A549 (cell line): ENCODE measurements around the gene NECTIN1. TPM values are rescaled to one million over a fixed set of nuclear protein-coding genes. Genes with fewer than 3 reads are reported as not detected.

Experiments used
- ATAC-seq, 2 experiments: fragments of 200-7000 bp in 1 of 2; fragments of >200 bp in 1 of 2; cut with Nextera tagmentation in 1 of 2; cut with Tn5 transposase in 1 of 2; 3 replicates each; pipeline versions ENCODE4 v1.8.0 to v1.9.1; 2018 to 2020; ENCODE audit warnings: mild to moderate bottlenecking in 1 of 2, moderate library complexity in 1 of 2
- CTCF ChIA-PET: fragments of 300-600 bp; sonication (Branson Sonifier 250); formaldehyde crosslinking; extraction: SDS; loops from one replicate; lab custom pipeline; 2021; ENCODE audit warnings: antibody characterized with exemption, inconsistent platforms; lab: Yijun Ruan, JAX
- POLR2A ChIA-PET: fragments of 350-600 bp; formaldehyde crosslinking; extraction: SDS; loops from one replicate; lab custom pipeline; 2021; ENCODE audit warnings: antibody characterized with exemption, inconsistent platforms; lab: Yijun Ruan, JAX
- DNase-seq, 2 experiments: peaks; one replicate each; pipeline versions ENCODE4 v3.0.0 to v3.0.0-alpha.2; 2011 to 2016; ENCODE audit warnings: low read depth in 1 of 2, low spot score in 1 of 2
- FAIRE-seq: peaks from 2 replicates; lab custom pipeline; 2011; peaks lifted over from hg19 to GRCh38; lab: Jason Lieb, UNC
- H3K27ac ChIP-seq, 2 experiments: fragments of >200 bp; sonication (Bioruptor Twin); formaldehyde crosslinking; 3 replicates each; pipeline ENCODE4 v1.5.1; 2016 to 2017
- H3K4me1 ChIP-seq: fragments of >200 bp; sonication (Bioruptor Twin); formaldehyde crosslinking; 3 replicates; pipeline ENCODE4 v1.6.1; 2016
- H3K4me2 ChIP-seq: fragments of >200 bp; sonication (Bioruptor Twin); formaldehyde crosslinking; 3 replicates; pipeline ENCODE4 v1.6.1; 2016
- H3K4me3 ChIP-seq: fragments of >200 bp; sonication (Bioruptor Twin); formaldehyde crosslinking; 3 replicates; pipeline ENCODE4 v1.5.1; 2016
- H3K9me3 ChIP-seq: fragments of >200 bp; sonication (Bioruptor Twin); formaldehyde crosslinking; 3 replicates; pipeline ENCODE4 v1.6.1; 2016
- BHLHE40 ChIP-seq: IDR thresholded peaks from 2 replicates; pipeline ENCODE4 v1.6.1; 2012; ENCODE audit warnings: low read depth, low read length, inconsistent platforms
- CBX2 ChIP-seq: fragments of 200-600 bp; sonication (generic); IDR thresholded peaks from 2 replicates; pipeline ENCODE4 v1.6.1; 2016; ENCODE audit warnings: low read depth, mild to moderate bottlenecking, borderline replicate concordance
- CBX8 ChIP-seq: fragments of 200-600 bp; sonication (generic); IDR thresholded peaks from 2 replicates; pipeline ENCODE4 v1.6.1; 2016
- CHD2 ChIP-seq: fragments of 150-350 bp; IDR thresholded peaks from 2 replicates; pipeline ENCODE4 v1.6.1; 2014; ENCODE audit warnings: low read length; ENCODE audit not compliant: partially characterized antibody
- EHF ChIP-seq: fragments of 250-450 bp; sonication (Bioruptor Pico); IDR thresholded peaks from 2 replicates; pipeline ENCODE4 v1.5.0; 2020; ENCODE audit warnings: mild to moderate bottlenecking
- EP300 ChIP-seq, 2 experiments: fragments of >200 bp; sonication (Bioruptor Twin); formaldehyde crosslinking; IDR thresholded peaks; 2 replicates in 1 of 2; 3 replicates in 1 of 2; pipeline ENCODE4 v1.6.1; 2016 to 2017
- ESRRA ChIP-seq: fragments of 150-350 bp; IDR thresholded peaks from 2 replicates; pipeline ENCODE4 v1.6.1; 2014; ENCODE audit warnings: mild to moderate bottlenecking, low read length, borderline replicate concordance
- HOXB13 ChIP-seq: fragments of 250-450 bp; sonication (Bioruptor Pico); IDR thresholded peaks from 2 replicates; pipeline ENCODE4 v1.5.0; 2020; ENCODE audit warnings: low read depth, mild to moderate bottlenecking, moderate library complexity
- HOXB5 ChIP-seq: fragments of 250-450 bp; sonication (Bioruptor Pico); IDR thresholded peaks from 2 replicates; pipeline ENCODE4 v1.5.0; 2020; ENCODE audit warnings: mild to moderate bottlenecking, moderate library complexity
- MAFK ChIP-seq: fragments of 450-650 bp; IDR thresholded peaks from 2 replicates; pipeline ENCODE4 v1.6.1; 2014; ENCODE audit not compliant: partially characterized antibody
- MAX ChIP-seq: IDR thresholded peaks from 2 replicates; pipeline ENCODE4 v1.6.1; 2012
- MAZ ChIP-seq: fragments of 150-350 bp; IDR thresholded peaks from 2 replicates; pipeline ENCODE4 v1.6.1; 2014; ENCODE audit warnings: antibody characterized with exemption, low read depth, low read length, borderline replicate concordance
- NFE2L2 ChIP-seq: fragments of 150-350 bp; conservative IDR thresholded peaks from 2 replicates; pipeline ENCODE4 v1.6.1; 2014; ENCODE audit warnings: low read length
- NPAS2 ChIP-seq: fragments of 250-450 bp; sonication (Bioruptor Pico); IDR thresholded peaks from 2 replicates; pipeline ENCODE4 v1.8.0; 2022; ENCODE audit warnings: mild to moderate bottlenecking, moderate library complexity, borderline replicate concordance
- RAD21 ChIP-seq, 2 experiments: fragments of >200 bp in 1 of 2; sonication (Bioruptor Twin) in 1 of 2; formaldehyde crosslinking in 1 of 2; IDR thresholded peaks in 1 of 2; conservative IDR thresholded peaks in 1 of 2; 2 replicates in 1 of 2; 3 replicates in 1 of 2; pipeline ENCODE4 v1.6.1; 2012 to 2018; ENCODE audit warnings: inconsistent platforms in 1 of 2
- RARB ChIP-seq: fragments of 250-450 bp; sonication (Bioruptor Pico); IDR thresholded peaks from 2 replicates; pipeline ENCODE4 v1.8.0; 2021; ENCODE audit warnings: mild to moderate bottlenecking, moderate library complexity
- RCOR1 ChIP-seq: fragments of 150-350 bp; IDR thresholded peaks from 2 replicates; pipeline ENCODE4 v1.6.1; 2014; ENCODE audit warnings: antibody characterized with exemption, low read length, low read depth
- RFX5 ChIP-seq: fragments of 450-650 bp; IDR thresholded peaks from 2 replicates; pipeline ENCODE4 v1.7.1; 2014; ENCODE audit warnings: antibody characterized with exemption, mild to moderate bottlenecking, moderate library complexity
- RNF2 ChIP-seq: fragments of 200-600 bp; sonication (generic); IDR thresholded peaks from 2 replicates; pipeline ENCODE4 v1.6.1; 2016; ENCODE audit warnings: low read depth, mild to moderate bottlenecking, antibody characterized with exemption, moderate library complexity, borderline replicate concordance
- SREBF2 ChIP-seq: fragments of 450-650 bp; IDR thresholded peaks from 2 replicates; pipeline ENCODE4 v1.6.1; 2014; ENCODE audit warnings: mild to moderate bottlenecking, moderate library complexity
- TFCP2L1 ChIP-seq: fragments of 250-450 bp; sonication (Bioruptor Pico); IDR thresholded peaks from 2 replicates; pipeline ENCODE4 v1.5.0; 2021; ENCODE audit warnings: mild to moderate bottlenecking
- TP53 ChIP-seq: fragments of 250-450 bp; sonication (Bioruptor Pico); IDR thresholded peaks from 2 replicates; pipeline ENCODE4 v1.5.0; 2021; ENCODE audit warnings: mild to moderate bottlenecking, moderate library complexity
- ZC3H11A ChIP-seq: fragments of 450-650 bp; IDR thresholded peaks from 2 replicates; pipeline ENCODE4 v1.6.1; 2014; ENCODE audit warnings: antibody characterized with exemption, mild to moderate bottlenecking
- ZFP36 ChIP-seq: fragments of 450-650 bp; IDR thresholded peaks from 2 replicates; pipeline ENCODE4 v1.6.1; 2014; ENCODE audit warnings: borderline replicate concordance; ENCODE audit not compliant: partially characterized antibody
- WGBS: methylation state at CpG from one replicate; pipeline ENCODE4 v1.1.6; 2017; ENCODE audit errors: missing lambda C conversion rate; 5-methylcytosine and 5-hydroxymethylcytosine counted together
- polyA plus RNA-seq, 4 experiments: library from polyadenylated mRNA; depleted of rRNA in 3 of 4; stranded (reverse); fragments of >200 nt; fragmentation: RNase III in 1 of 4; extraction: RNeasy Plus Mini Kit Qiagen cat#74134 plus additional on column Dnase treatment in 1 of 4; gene quantifications; 2 replicates in 3 of 4; 3 replicates in 1 of 4; pipeline ENCODE4 v1.2.3, GENCODE V29; 2011 to 2017
- TF ChIP-seq, protein P1 (sequence below): fragments of 250-450 bp; sonication (Bioruptor Pico); IDR thresholded peaks from 2 replicates; pipeline ENCODE4 v1.5.0; 2020; ENCODE audit warnings: low read depth, mild to moderate bottlenecking, moderate library complexity
- TF ChIP-seq, protein P2 (sequence below): fragments of >200 bp; sonication (Bioruptor Twin); formaldehyde crosslinking; IDR thresholded peaks from 3 replicates; pipeline ENCODE4 v1.5.1; 2016

The NECTIN1 gene
- polyA plus RNA-seq, 2 of the 4 experiments (the other 2 are of a cell fraction): 2.2 to 5.5 TPM

DNA sequence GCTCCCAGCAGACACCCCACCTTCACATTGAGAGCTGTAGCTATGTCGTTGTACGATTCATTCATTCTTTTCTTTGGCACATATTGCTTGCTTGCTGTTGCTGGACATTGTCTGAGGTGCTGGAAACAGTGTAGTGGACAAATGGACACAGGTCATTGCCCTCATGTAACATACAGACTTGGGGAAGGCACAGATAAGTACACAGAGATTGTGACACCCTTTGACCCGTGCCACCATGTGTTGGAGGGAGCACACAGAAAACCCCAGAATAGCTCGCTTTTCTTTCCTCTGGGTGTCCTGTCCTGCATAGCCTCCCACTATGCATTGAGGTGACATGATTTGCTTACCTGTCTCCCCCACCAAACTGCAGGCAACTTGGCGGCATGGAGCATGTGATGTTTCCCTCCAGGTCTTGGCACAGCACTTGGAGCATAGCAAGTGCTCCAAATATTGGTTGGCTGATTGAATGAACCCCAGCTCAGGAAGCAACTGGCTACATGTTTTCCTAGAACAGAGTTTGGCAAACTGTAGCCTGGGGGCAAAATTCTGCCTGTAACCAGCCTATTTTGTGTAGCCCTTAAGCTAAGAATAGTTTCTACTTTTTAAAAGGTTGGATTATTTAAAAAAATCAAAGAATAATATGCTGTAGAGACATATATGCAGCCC is 30.9 kb upstream of the NECTIN1 start:
- Histone ChIP-seq H3K4me2 (0 out of 3 replicates have a peak overlapping the region, but pooled peaks have one; percentile 28), H3K4me3 (no peak overlapping the region), H3K27ac (no peak overlapping the region), H3K9me3 (no peaks in the 10 kb centered on the region), H3K4me1 (peaks cover 9% of the 10 kb centered on the region; the same call in 2 of the 3 replicates)
- 80% methylated on average over 4 of the region's 5 CpGs for WGBS
- POLR2A ChIA-PET: no interaction called here
- DNase-seq (no peak), FAIRE-seq (no peak), ATAC-seq (no peak)
- TF ChIP-seq NPAS2 (CRISPR knock-in tag) (no peak), MAZ (no peak), EP300 (IDR thresholded peaks at IDR 0.05) (no peak), MAX (no peak), EHF (CRISPR knock-in tag) (no peak), BHLHE40 (no peak), RARB (no peak)
- CTCF ChIA-PET: no interaction called here

GRCh38 chr11:119759324-119759723 is 30.3 kb upstream of the NECTIN1 start:
- FAIRE-seq (no peak), DNase-seq (no peak), ATAC-seq (peak; percentile 49 to 55; a peak in 2 of 6 replicates)
- no peak overlapping the region for H3K27ac ChIP-seq
- 43% methylated on average over 7 of the region's 8 CpGs for WGBS
- H3K9me3 ChIP-seq: no peaks in the 10 kb centered on the region
- no peak for TF ChIP-seq TP53 (CRISPR knock-in tag)
- TF ChIP-seq, protein P1, sequence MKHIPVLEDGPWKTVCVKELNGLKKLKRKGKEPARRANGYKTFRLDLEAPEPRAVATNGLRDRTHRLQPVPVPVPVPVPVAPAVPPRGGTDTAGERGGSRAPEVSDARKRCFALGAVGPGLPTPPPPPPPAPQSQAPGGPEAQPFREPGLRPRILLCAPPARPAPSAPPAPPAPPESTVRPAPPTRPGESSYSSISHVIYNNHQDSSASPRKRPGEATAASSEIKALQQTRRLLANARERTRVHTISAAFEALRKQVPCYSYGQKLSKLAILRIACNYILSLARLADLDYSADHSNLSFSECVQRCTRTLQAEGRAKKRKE (CRISPR knock-in tag): no peak
- no peak for TF ChIP-seq RNF2
- TF ChIP-seq ESRRA: no peak
- no peak for TF ChIP-seq RCOR1
- TF ChIP-seq SREBF2: no peak
- no peak for TF ChIP-seq TFCP2L1
- TF ChIP-seq MAX: no peak
- no peak for TF ChIP-seq HOXB13 (CRISPR knock-in tag)
- no peak for TF ChIP-seq ZFP36
- no peak for TF ChIP-seq NFE2L2
- TF ChIP-seq MAFK: no peak
- TF ChIP-seq CHD2: no peak
- no peak for TF ChIP-seq CBX2
- no peak for TF ChIP-seq CBX8
- ChIA-PET CTCF (no interaction called here), POLR2A (no interaction called here)
- 0 out of 3 replicates have a peak overlapping the region, but pooled peaks have one; percentile 28 for H3K4me2 ChIP-seq
- H3K4me3 ChIP-seq: no peak overlapping the region
- H3K4me1 ChIP-seq: peaks cover 9% of the 10 kb centered on the region; the same call in 2 of the 3 replicates

- DNase-seq (no peak), FAIRE-seq (no peak), ATAC-seq (no peak)
- 0% methylated on average over 2 of the region's 2 CpGs for WGBS
- H3K27ac ChIP-seq: no peak overlapping the region
- H3K4me1 ChIP-seq: peaks cover 9% of the 10 kb centered on the region; the same call in 2 of the 3 replicates
- no peak overlapping the region for H3K4me2 ChIP-seq
- ChIA-PET POLR2A (no interaction called here), CTCF (interaction anchor here (1.0 to 1.5 kb wide), 2 partner anchors 12 to 29 kb away, joined by 4 to 5 read pairs; partner anchors contain the start of gene NECTIN1)
- no peak for TF ChIP-seq BHLHE40
- no peak for TF ChIP-seq HOXB5 (CRISPR knock-in tag)
- no peak for TF ChIP-seq ZC3H11A
- no peak for TF ChIP-seq MAX
- TF ChIP-seq, protein P2, sequence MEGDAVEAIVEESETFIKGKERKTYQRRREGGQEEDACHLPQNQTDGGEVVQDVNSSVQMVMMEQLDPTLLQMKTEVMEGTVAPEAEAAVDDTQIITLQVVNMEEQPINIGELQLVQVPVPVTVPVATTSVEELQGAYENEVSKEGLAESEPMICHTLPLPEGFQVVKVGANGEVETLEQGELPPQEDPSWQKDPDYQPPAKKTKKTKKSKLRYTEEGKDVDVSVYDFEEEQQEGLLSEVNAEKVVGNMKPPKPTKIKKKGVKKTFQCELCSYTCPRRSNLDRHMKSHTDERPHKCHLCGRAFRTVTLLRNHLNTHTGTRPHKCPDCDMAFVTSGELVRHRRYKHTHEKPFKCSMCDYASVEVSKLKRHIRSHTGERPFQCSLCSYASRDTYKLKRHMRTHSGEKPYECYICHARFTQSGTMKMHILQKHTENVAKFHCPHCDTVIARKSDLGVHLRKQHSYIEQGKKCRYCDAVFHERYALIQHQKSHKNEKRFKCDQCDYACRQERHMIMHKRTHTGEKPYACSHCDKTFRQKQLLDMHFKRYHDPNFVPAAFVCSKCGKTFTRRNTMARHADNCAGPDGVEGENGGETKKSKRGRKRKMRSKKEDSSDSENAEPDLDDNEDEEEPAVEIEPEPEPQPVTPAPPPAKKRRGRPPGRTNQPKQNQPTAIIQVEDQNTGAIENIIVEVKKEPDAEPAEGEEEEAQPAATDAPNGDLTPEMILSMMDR: no peak
- TF ChIP-seq RNF2: no peak
- TF ChIP-seq RFX5: no peak
- no peak for TF ChIP-seq RAD21 (conservative IDR thresholded peaks at IDR 0.05 in 1 of 2, IDR thresholded peaks at IDR 0.05 in 1 of 2)
- TF ChIP-seq NFE2L2: no peak
- H3K4me3 ChIP-seq: no peak overlapping the region
- no peaks in the 10 kb centered on the region for H3K9me3 ChIP-seq
Measured at GRCh38 chr11:119758291-119758690, 29.3 kb upstream of the NECTIN1 start.
